HG03342 (cell line): Measurements from ENCODE around the gene BCAS1.
A peak's percentile ranks its signal among the peaks of the same experiment; 100 is the strongest.

Experiments
- ATAC-seq: cut with Tn5 transposase; IDR thresholded peaks from one replicate; pipeline ENCODE4 v1.9.1; 2021; ENCODE audit warnings: mild to moderate bottlenecking, moderate library complexity; ENCODE audit not compliant: unreplicated experiment

The BCAS1 gene

DNA sequence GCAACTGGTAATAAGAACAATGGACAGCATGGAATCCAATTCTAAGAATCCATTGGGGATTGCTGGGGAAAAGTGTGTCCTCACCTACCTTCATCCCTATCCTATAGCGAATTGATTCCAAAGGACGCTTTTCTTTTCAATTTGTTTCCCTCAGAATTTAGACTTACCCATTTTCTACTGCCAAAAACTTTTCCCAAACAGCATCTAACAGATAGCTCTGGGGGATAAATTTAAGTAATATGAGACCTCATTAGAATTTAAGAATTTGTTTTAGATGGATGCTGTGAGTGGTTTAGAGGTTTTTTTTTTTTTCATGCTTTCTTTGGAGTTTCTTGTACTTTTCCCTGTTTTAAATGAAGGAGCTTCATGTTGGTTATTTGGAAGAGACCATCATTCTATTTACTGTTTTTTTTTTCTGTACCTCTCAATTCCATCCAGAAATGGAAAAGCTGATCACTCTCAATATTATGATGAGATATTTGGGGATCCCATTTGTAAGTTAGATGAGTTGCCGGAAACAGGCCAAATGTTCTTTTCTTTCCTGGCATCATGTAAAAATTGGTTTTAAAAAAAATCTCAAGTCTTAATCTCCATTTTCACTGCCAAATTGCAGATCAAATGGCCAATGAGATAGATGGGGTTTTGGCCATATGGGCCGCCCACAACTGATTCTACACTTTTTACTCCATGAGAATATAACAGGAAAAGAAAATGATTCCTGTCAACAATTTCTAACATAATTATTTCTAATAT is 105.7 kb downstream of the BCAS1 start:
- no peak for ATAC-seq

DNA sequence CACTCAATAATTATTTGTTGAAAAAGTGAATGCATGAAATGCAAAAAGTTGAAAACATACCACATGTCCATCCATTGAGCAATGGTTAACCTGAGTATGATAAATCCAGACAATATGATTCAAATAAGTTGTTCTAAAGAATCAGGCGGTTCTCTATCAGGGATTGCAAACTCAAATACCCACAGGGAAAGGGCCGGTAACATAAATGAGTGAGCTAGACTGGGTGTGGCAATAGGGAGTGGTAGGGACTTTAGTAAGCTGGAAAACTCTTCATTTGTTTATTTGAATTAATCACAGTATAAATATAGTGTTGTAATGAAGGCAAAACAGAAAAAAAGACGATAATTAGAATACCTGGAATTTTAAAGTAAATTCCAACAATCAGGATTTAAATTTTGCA is 106.3 kb downstream of the BCAS1 start:
- no peak for ATAC-seq

DNA sequence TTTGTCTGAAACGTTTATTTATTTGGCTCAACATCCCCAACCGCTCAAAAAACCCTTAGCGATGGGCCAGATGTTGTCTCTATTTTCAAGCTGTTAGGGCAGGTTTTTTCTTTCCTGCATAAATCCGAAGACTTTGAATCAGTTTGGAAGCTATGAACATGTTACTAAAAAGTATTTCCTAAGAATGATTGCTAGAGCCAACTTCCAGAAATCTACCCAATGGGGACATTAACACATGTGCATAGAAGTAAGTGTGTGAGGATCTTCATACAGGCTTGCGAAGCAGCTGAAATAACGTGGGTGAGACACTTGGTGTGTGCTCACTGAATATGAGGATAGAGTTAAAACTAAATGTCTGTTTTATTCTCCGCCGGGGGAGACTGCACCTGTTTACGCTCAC is 106.8 kb downstream of the BCAS1 start:
- no peak for ATAC-seq

DNA sequence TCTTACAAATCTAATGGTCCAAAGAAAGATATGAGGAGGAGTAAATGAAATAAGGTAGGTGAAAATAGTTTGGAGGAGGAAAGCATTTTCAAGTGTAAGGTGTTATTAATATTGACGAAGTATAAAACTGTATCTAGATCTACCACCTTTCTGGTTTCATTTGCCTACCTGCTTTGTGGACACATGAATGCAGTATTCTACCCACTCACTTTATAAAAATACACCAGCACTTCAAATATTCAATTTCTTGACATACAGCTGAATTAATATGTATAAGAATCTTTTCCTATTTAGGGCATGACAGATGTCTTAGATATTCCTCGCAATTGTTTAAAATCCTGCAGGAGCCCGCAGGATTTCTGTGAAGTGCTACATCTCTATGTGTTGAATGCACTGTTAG is 108.0 kb downstream of the BCAS1 start:
- ATAC-seq: no peak

DNA sequence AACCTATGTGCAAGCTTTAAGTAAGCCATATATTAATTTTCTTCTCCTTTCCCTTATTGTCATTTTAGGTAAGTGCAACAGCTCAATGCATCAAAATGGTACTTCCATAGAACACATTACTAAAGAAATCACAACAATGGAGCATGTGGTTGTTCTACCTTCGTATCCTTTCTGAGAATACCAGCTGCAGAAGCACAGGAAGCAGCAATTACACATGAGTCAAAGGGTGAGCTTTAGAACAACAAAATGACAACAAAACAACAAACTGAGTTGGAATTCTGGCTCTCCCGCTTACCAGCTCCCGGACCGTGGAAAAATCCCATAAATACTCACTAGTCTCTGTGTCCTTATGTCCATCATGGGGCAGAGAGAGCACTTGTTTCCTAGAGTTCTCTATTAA is 108.9 kb downstream of the BCAS1 start:
- no peak for ATAC-seq

DNA sequence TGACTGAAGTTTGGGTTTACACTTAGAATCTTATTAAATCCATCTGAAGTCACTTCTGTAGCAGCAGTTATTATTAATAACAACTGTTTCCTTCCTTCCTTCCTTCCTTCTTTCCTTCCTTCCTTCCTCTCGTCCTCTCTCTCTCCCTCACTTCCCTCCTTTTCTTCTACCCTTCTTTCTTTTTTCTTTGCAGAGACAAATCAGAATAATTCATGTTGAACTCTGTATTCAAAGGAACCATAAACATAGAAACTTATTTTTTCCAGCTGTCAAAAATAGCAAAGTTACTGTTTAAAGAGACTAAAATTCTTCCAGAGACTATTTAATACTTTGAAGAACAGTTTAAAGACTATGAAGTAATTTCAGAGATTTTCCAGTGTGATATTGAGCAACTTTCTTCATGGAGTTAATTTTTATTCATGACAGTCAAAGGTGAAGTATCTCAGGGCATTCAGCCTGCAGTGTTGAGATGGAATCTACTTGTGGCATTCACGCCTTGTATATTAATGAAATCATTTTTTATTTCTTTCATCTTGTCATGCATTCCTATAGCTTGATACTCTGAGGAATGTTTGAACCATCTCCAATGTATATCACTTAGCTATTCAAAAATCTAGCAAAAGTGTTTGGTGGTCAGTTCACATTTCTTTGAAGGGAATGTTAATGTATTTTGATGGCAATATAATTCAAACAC is 109.7 kb downstream of the BCAS1 start:
- ATAC-seq: no peak

DNA sequence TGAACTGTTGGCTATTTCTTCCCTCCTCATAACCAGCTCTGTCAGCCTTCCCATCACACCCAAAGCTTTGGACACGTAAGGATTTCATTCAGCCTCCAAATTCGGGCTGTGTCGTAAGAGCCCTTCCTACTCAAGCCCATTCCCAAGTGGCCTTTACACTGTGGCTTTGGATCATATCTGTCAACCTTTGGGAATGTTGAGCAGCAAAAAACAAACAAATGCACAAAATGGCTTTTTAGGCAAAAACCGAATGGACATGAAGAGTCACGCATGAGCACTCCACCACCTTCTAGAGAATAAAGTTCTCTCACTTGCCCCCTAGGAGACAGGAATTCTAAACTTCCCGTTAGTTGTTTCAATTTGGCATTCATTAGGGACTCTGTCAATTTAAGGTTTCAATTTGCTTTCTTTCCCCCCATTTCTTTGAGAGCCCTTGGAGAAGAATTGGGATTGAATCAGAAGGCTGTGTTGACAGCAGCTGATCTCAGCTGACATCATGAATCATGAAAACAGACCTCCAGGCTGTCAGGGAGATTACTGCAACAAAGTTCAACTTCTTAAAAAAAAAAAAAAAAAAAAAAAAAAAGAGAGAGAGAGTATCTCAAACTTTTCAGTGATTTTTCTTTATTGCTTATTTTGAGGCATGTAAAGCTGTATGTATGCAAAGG is 110.3 kb downstream of the BCAS1 start:
- no peak for ATAC-seq

DNA sequence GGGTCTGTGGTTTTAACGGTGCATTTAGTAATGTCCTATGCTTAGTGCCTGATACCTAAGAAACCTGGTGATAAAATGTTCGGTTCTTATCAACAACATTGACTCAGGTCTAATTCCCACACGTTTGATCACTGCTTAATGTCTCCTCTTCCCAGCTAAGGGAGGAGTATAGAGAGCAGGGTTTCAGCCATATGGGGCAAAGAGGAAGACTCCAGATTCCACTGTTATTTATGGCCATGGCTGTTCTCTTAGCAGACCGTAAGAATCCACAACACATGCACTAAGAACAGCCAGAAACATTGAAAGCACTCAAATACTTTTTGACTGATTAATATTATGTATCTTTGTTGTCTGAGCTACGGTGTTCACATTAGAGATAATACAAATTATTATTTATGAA is 112.1 kb downstream of the BCAS1 start:
- ATAC-seq: no peak

DNA sequence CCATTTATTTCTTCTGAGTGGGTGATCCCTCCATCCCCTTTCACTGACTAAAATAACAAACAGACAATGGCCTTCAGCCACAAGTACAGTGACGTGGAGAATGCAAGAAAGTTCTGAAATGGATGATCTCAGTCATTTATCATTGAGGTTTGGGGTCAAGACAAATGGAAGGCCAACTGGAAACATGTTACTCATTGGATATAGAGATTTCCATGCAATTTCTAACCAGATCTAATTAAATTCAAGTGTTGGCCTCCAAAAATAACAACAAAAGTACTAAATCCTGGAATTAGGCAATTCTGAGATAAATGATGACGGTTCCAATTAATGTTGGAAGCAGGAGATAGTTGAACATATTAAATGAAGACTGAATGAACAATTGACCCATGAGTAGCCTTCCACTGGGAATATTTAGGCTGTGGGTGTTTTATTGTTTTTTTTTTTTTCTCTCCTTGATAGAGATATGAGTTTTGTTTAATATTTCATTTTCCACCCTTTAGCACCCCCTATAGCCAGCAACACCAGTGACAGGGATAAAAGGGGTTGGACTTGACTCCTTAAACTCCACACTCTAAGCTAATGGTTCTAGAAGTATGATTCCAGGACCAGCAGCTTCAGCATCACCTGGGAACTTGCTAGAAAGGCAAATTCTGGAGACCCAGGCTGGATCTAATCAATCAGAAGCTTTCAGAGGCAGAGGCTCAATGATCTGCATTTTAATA is 112.8 kb downstream of the BCAS1 start:
- no peak for ATAC-seq

DNA sequence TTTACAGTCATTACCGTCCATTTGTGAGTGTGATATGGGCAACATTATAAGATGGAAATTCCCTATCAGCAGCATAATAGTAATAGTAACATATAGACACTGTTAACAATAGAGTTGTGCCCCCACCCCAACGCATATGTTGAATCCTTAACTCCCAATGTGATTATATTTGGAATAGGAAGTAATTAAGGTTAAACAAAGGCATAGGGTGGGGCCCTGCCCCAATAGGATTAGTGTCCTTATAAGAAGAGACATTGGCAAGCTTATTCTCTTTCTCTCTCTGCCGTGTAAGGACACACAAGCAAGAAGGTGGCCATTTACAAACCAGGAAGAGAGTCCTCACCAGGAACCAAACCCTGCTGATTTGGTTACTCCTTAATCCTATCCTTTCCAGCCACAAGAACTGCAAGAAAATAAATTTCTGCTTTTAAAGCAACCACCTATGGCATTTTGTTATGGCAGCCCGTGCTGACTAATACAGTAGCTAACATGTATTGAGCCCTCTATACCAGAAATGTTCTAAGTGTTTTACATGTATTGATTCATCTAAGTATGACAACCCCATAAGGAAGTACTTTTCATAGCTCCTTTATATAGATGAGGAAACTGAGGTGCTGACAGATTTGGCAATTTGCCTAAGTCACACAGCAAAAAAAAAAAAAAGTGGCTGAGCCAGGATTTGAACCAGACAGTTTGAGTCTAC is 114.2 kb downstream of the BCAS1 start:
- ATAC-seq: no peak

DNA sequence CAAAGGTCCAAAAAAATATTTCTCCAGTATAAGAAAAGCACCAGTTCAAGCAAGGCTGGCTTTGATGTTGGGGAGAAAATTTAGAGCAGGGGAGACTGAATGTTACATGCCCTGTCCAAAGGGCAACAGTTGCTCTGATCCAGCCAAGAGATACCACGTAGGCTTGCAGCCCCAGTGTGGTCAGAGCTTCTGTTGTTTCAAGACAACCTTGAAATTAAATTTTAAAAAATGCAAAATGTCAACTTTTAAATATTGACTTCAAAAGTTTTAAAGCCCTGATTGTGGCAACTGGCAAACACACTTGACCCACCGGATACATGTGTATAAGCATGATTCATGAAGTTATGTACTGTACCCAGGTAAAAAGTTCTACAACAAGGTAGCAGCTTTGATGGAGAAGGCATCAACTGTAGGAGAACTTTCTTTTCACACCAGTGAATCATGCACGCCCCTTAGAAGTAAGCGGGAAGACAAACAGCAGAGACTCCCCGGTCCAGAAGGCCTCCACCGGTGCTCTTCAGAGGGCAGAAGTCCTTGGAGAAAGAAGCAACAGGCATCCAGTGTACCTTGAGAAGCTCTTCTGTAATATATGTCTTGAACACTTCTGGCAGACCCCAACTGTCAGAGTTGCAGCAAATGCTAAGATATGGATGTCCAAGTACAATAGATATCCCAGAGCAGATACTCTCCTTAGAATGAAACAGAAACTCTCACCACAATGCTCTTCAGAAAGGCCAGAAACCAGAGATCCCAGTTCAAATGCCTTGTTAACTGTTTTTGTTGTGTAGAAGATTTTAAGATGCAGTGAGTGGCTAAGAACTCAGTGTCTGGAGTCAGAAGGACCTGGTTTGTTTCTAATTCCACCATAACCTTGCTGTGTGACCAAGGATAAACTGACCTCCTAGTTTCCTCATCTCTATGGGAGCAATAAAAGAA is 115.4 kb downstream of the BCAS1 start:
- no peak for ATAC-seq

DNA sequence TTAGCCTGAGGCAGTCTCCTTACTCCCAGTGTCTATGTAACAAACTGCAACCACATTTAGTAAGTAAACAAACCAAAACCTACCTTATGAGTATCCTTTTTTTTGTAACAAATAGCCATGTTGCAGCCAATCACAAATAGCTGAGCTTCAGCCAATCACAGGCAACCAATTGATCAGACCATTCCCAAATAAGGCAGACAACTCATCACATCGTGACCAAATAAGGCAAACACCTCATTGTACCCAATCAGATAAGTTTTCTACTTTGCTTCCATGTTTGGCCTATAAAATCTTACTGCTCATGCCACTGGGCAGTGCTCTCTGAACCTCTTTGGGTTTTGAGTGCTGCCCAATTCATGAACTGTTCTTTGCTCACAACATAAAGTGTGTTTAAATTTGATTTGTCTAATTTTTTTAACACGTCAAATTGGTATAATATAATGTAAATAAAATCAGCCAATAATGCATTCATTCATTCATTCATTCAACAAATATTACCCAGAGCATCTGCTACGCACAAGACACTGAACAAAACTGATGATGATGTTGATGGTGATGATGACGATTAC is 117.8 kb downstream of the BCAS1 start:
- no peak for ATAC-seq

DNA sequence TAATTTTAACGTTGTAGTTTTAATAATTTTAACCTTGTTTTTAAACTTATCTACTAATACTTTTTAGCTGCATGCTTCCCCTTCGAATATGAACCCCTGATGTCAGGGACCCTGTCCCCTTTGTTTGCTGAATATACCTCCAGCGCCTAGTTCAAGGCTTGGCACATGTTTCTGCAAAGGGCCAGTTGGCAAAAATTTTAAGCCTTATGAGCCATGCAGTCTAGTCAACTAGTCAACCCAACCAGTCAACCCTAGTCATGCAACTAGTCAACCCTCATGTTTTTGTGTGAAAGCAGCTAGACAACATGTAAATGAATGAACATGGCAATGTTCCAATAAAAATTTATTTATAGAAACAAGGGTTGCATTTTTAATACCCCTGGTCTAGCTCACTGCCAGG is 119.8 kb downstream of the BCAS1 start:
- no peak for ATAC-seq

DNA sequence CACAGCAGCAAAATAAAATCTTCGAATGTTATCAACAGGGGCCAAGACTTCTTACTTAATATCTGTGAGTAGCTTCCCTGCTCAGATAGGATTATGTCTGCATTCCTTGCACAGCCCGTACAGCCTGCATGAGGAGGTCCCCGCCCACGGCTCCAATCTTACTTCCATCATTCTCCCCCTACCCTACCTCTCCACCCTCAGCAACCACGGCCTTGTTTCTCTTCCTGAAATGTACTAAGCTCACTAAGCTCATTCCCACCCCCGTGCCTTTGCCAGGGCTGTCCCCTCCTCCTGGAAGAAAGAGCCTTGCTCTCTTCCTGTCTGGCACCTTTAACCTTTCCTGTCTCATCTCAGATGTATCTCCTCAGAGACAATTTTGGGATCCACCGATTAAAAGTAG is 120.4 kb downstream of the BCAS1 start:
- ATAC-seq: no peak

DNA sequence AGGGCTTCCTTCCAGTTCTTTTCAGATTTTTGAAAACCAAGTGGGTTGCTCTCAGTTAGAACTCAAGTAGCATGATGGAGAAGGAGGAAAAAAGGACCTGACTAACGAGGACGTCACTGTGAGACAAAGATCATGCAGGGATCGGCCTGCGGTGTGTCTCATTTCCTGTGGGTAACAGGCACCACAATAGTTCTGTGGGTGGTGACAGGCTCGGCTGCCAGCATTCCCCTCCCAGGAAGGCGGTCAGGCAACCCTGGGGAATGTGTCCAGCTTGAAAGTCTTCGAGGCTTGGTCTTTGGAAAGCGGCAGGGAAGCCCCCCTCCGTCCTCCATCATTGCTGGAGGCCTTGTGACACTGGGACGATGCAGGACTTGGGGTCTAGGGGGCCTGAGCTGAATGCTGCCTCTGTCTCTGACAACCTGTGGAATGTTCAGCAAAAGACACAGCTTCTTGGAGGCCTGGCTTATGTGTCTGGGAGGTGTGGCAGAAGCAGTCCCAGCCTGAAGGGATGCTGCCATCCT is 121.0 kb downstream of the BCAS1 start:
- peak; percentile 75 for ATAC-seq

DNA sequence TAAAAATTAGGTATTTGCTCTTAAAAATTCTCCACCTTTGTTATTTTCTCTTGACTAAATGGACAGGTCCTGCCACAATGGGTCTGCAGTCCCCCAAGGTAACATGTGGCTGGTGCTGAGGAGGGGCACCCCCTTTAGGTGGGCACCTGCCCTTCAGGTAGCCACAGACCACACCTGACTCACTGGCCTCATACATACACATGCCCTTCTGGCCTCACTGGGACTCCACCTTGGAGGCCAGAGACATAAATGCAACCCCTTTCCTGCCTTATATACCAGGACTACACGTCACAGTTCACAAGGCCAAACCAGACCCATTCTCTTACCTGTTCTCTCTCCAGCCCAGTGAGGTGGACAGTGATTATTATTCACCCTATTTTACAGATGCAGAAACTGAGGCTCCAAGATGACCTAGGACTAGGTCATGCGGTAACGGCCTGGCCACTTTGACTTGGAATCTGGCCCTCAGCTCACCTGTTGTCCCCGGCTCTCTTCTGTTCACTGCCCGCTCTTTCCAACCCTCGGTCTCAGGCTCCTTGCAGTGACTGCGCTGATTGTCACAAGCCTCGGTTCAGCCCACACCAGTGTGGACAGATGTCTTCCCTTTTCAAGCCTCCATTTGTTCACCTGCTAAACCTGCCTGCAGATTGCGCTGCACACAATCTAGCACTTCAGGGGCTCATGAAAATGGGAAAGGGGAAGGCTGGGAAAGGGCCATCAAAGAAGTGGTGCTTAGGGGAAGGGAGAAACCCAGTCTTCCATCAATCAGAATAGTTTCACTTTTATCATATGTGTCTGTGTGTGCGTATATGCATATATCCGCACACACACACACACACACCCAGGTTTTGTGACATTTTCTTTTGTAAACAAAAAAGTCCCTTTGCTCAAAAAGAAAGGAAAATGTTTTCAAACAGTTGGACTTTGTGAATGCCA is 121.7 kb downstream of the BCAS1 start:
- ATAC-seq: peak; percentile 31

DNA sequence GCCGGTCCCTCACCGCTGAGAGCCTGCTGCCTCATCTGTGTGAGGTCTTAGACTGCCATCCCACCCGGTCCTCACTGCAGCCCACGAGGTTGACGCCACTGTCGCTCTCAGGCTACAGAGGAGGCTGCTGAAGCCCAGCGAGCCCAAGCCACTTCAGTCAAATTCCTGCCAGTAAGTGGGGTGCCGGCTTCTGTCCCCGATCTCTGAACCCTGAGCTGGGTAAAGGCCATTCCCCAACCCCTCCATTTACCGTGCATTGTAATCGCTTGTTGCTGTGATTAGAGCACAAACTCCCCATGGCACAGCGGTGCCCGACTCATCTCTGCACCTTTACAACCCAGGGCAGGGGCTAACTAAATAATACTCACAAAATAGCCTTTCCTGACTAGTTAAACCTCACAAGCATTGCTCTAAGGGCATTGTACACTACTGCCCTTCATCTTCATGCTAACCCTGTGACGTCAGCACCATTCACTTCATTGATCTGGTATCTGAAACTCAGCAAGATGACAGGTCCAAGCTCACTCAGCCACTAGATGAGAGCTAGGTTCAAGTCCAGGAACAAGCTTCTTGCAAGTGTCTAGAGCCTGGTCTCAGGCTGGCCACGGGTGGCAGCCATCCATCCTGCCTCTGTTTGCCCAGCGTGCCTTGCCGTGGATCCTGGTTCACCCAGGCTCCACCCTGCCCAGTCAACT is 122.7 kb downstream of the BCAS1 start:
- ATAC-seq: no peak

DNA sequence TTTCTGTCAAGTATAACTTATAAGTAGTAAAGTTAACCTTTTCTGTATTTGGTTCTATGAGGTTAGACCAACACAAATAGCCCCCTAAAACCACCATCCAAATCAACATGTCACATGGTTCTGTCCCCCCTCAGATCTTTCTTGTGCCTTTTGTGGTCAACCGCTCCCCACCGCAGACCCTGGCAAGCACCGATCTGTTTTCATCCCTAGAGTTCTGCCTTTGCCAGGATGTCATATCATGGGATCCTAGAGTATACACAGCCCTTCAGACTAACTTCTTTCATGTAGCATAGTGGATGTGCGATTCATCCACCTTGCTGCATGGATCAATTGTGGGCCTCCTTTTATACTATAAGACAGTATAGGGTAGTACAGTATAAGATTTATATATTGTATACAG is 124.3 kb downstream of the BCAS1 start:
- no peak for ATAC-seq
